Lower leg skin (tissue), 4 donors: ENCODE results near the gene DVL1. TPM values are rescaled to one million over a fixed set of nuclear protein-coding genes. Genes with fewer than 3 reads are reported as not detected.

ENCODE experiments used
- DNase-seq, 2 donors: peaks; one replicate each; pipeline ENCODE4 v3.0.0-alpha.2; 2019; ENCODE audit warnings: low spot score in 2 of 2
- H3K4me3 ChIP-seq: fragments of 200-600 bp; sonication (generic); 2 replicates; pipeline ENCODE4 v1.5.1; 2017; ENCODE audit warnings: mild to moderate bottlenecking, low read depth; ENCODE audit not compliant: poor library complexity, severe bottlenecking
- POLR2A ChIP-seq, 2 donors: fragments of 450-650 bp; IDR thresholded peaks; one replicate each; pipeline ENCODE4 v1.6.1; 2016 to 2017; ENCODE audit warnings: antibody characterized with exemption in 2 of 2, mild to moderate bottlenecking in 1 of 2, moderate library complexity in 1 of 2
- WGBS, 2 donors: methylation state at CpG; one replicate each; pipeline ENCODE4 v1.1.5; 2018; 5-methylcytosine and 5-hydroxymethylcytosine counted together
- intact Hi-C: fragments of 100-400 bp; cut with DNase I; formaldehyde crosslinking; loops from one replicate; pipeline ENCODE4 v1.15.0; 2023; ENCODE audit warnings: low total_unique reads
- total RNA-seq, 4 donors: library from RNA; depleted of rRNA; stranded (reverse); fragments of >200 nt; gene quantifications; one replicate each; pipeline ENCODE4 v1.1.0, GENCODE V29; 2016
- TF ChIP-seq, protein P1 (sequence below), 3 donors: fragments of 450-650 bp; IDR thresholded peaks; one replicate each; pipeline ENCODE4 v1.5.1; 2016; ENCODE audit warnings: antibody characterized with exemption in 3 of 3, mild to moderate bottlenecking in 3 of 3, moderate library complexity in 2 of 3

The DVL1 gene
- total RNA-seq, 4 donors from 2014 or later, result 92.0 to 163 (median 113) TPM

DNA sequence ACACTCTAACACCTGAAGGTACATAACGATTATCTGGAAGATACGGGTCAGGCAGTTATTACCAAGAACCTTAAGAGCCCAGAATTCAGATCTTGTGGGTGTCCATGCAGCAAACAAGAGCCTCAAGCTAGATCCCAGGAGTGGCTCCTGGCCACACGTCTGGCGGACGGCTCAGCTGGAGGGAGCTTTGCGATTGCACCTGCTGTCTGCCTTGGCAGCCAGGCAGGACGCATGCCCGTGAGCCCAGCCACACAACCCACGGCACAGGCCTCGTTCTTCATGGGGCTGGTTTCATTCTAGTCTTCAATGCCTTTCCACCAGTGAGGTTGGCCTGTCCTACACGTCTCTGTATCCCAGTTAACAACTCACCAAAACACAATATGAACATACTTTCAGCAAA, 44.2 kb upstream of the DVL1 start:
- WGBS, 2 donors, result 93 to 94% methylated on average over 11 of the region's 11 CpGs
- intact Hi-C loops, result no loop called here
- no peak overlapping the region for H3K4me3 ChIP-seq
- DNase-seq, result no peak
- no peak for TF ChIP-seq POLR2A (IDR thresholded peaks at IDR 0.05)
- TF ChIP-seq, protein P1, sequence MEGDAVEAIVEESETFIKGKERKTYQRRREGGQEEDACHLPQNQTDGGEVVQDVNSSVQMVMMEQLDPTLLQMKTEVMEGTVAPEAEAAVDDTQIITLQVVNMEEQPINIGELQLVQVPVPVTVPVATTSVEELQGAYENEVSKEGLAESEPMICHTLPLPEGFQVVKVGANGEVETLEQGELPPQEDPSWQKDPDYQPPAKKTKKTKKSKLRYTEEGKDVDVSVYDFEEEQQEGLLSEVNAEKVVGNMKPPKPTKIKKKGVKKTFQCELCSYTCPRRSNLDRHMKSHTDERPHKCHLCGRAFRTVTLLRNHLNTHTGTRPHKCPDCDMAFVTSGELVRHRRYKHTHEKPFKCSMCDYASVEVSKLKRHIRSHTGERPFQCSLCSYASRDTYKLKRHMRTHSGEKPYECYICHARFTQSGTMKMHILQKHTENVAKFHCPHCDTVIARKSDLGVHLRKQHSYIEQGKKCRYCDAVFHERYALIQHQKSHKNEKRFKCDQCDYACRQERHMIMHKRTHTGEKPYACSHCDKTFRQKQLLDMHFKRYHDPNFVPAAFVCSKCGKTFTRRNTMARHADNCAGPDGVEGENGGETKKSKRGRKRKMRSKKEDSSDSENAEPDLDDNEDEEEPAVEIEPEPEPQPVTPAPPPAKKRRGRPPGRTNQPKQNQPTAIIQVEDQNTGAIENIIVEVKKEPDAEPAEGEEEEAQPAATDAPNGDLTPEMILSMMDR (IDR thresholded peaks at IDR 0.05), result no peak

DNA sequence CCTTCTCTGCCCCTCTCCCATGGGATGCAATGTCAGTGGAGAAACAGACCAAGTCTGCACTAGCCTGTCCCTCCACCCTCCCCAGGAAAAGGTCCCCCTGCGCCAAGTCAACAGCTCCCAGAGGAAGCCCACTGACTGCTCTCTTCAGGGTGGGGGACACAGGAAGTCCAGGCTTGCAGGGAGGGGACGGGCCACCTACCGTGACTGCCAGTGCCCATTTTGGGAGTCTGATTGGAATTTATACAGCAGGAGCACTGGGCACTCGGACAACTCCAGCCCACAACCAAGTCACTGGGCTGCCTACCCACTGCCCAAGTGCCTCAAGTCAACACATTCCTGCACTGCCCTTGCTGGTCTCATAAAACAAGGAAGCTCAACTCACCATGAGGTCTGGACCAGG, 43.8 kb upstream of the DVL1 start:
- intact Hi-C loops, result no loop called here
- H3K4me3 ChIP-seq, result no peak overlapping the region
- no peak for DNase-seq
- TF ChIP-seq, protein P1 (IDR thresholded peaks at IDR 0.05), result no peak
- no peak for TF ChIP-seq POLR2A (IDR thresholded peaks at IDR 0.05)
- 94% methylated on average over 4 of the region's 4 CpGs for WGBS, 2 donors

DNA sequence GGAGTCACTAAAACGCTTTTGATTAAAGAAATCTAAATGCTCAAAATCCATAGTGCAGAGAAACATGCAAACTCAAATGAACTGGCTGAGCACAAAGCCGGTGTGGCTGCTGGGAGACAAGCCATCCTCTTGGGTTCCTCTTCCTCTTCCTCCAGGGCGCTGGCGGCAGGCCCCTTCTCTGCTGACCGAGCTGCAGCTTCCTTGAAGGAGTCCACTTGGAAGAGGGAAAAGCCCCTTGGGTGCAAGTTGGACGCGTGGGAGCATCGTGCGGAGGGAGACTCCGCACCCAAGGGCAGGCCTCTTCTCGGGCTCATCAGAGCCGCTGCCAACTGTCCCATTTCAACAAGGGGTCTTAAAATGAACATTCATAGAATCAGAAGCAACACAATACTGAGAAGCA, 42.0 kb upstream of the DVL1 start:
- no peak for TF ChIP-seq POLR2A (IDR thresholded peaks at IDR 0.05)
- TF ChIP-seq, protein P1 (IDR thresholded peaks at IDR 0.05), result no peak
- H3K4me3 ChIP-seq, result no peak overlapping the region
- intact Hi-C loops, result no loop called here
- 82 to 88% methylated on average over 12 of the region's 12 CpGs for WGBS, 2 donors
- DNase-seq, result no peak

DNA sequence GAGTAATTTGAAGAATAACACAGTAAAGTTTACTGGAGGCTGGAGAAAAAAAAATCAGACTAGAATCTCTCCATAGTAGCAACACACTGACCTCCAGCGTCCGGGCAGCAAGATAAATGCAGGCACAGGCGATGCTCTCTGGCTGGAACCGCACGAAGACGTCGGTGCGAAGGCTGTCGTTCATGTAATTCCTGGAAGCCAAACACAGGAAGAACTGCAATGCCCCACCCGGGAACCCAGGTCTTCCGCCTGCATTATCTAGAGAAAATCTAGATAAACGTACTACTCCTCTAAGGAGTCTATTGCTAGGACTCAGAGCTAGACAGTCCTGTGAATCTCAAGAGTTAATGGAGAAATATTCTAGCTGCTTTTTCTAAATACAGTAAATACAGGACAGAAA, 41.5 kb upstream of the DVL1 start:
- WGBS, 2 donors, result 88 to 90% methylated on average over 12 of the region's 12 CpGs
- intact Hi-C loops, result no loop called here
- no peak for DNase-seq
- TF ChIP-seq, protein P1 (IDR thresholded peaks at IDR 0.05), result no peak
- no peak for TF ChIP-seq POLR2A (IDR thresholded peaks at IDR 0.05)
- no peak overlapping the region for H3K4me3 ChIP-seq

DNA sequence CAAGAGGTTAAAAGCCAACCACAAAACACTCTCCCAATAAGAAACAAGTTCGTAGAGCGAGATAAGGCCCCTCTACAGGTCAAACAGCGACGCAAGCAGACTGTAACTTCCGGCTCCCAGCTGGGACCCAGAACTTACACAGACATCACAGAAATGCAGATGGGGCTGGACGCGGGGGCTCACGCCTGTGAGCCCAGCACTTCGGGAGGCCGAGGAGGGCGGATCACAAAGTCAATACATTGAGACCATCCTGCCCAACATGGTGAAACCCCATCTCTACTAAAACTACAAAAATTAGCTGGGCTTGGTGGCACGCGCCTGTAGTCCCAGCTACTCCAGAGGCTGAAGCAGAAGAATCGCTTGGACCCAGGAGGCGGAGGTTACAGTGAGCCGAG, 38.9 kb upstream of the DVL1 start:
- 95 to 97% methylated on average over 16 of the region's 16 CpGs for WGBS, 2 donors
- DNase-seq, result no peak
- intact Hi-C loops, result no loop called here
- H3K4me3 ChIP-seq, result no peak overlapping the region
- TF ChIP-seq, protein P1 (IDR thresholded peaks at IDR 0.05), result no peak
- no peak for TF ChIP-seq POLR2A (IDR thresholded peaks at IDR 0.05)
